ENCODE measurements around the gene YDJC.
"Not testable (repeated sequence)": the region's sequence is repeated elsewhere in the genome, so short reads cannot be mapped to it uniquely, and the experiment has no call there.

Gene YDJC

GRCh38 chr22:21650823-21651520 is 21.1 kb upstream of the YDJC start:
- DNase-seq = no peak

- no peak for DNase-seq
Observed at GRCh38 chr22:21650280-21650679, 20.5 kb upstream of the YDJC start.

- peak; percentile 82 for DNase-seq
Observed at GRCh38 chr22:21646608-21647590, 17.1 kb upstream of the YDJC start.

GRCh38 chr22:21645513-21645912 is 15.7 kb upstream of the YDJC start:
- not testable (repeated sequence) for DNase-seq

- peak; percentile 38 for DNase-seq
Observed at GRCh38 chr22:21643533-21644357, 13.9 kb upstream of the YDJC start.

GRCh38 chr22:21642584-21643448 is 13.0 kb upstream of the YDJC start:
- DNase-seq = peak; percentile 81

GRCh38 chr22:21641789-21642583 is 12.2 kb upstream of the YDJC start, which contains the start of gene SDF2L1:
SDF2L1 (plus strand) TSS chr22:21642302; CDS start chr22:21642337, 35 bp downstream.
- peak; percentile 97 for DNase-seq

GRCh38 chr22:21641417-21641788 is 11.6 kb upstream of the YDJC start:
- DNase-seq = peak; percentile 40

- DNase-seq = no peak
Observed at GRCh38 chr22:21640810-21641209, 11.0 kb upstream of the YDJC start.

- no peak for DNase-seq
Observed at GRCh38 chr22:21639359-21639758, 9.5 kb upstream of the YDJC start.

GRCh38 chr22:21637450-21637849 is 7.6 kb upstream of the YDJC start:
- not testable (repeated sequence) for DNase-seq

- no peak for DNase-seq
Observed at GRCh38 chr22:21636629-21637218, 6.9 kb upstream of the YDJC start.

- DNase-seq = no peak
Observed at GRCh38 chr22:21635771-21636510, 6.1 kb upstream of the YDJC start.

GRCh38 chr22:21634844-21635243 is 5.0 kb upstream of the YDJC start:
- DNase-seq = no peak

- no peak for DNase-seq
Observed at GRCh38 chr22:21634081-21634480, 4.3 kb upstream of the YDJC start.

- no peak for DNase-seq
Observed at GRCh38 chr22:21633481-21633880, 3.7 kb upstream of the YDJC start.

GRCh38 chr22:21632931-21633330 is 3.1 kb upstream of the YDJC start:
- no peak for DNase-seq

GRCh38 chr22:21632237-21632895 is 2.5 kb upstream of the YDJC start, which contains the start of gene CCDC116:
CCDC116 (plus strand) TSS chr22:21632760; CDS start chr22:21633182, 422 bp downstream.
- DNase-seq = peak; percentile 83

GRCh38 chr22:21631025-21631424 is 1.2 kb upstream of the YDJC start:
- DNase-seq = no peak

Measured in stimulated activated CD8-positive, alpha-beta memory T cell treated with anti-CD3 and anti-CD28 coated beads, Interleukin-4, amount 100 ng/mL, for 48 hours (primary cell).